ENCODE measurements around the gene ZNF483. TPM values are rescaled to one million over a fixed set of nuclear protein-coding genes. Genes with fewer than 3 reads are reported as not detected.
A peak's percentile ranks its signal among the peaks of the same experiment; 100 is the strongest.
"Not testable (repeated sequence)": the region's sequence is repeated elsewhere in the genome, so short reads cannot be mapped to it uniquely, and the experiment has no call there.

Gene ZNF483
- polyA plus RNA-seq, 12 donors, result 0.58 to 2.9 (median 1.5) TPM; not detected in 2

- DNase-seq, result no peak
These were observed 8.3 kb downstream of the ZNF483 start for GRCh38 chr9:111533099-111533790.

- DNase-seq, result no peak
These were observed 17.7 kb downstream of the ZNF483 start for GRCh38 chr9:111542497-111543254.

GRCh38 chr9:111548623-111549022, 23.6 kb downstream of the ZNF483 start:
- DNase-seq, result no peak

GRCh38 chr9:111555425-111555824, 30.4 kb downstream of the ZNF483 start:
- not testable (repeated sequence) for DNase-seq

- no peak for DNase-seq
These were observed 34.1 kb downstream of the ZNF483 start for GRCh38 chr9:111559000-111559610.

GRCh38 chr9:111561165-111561719, 36.3 kb downstream of the ZNF483 start:
- DNase-seq, result no peak

GRCh38 chr9:111566234-111566633, 41.3 kb downstream of the ZNF483 start:
- DNase-seq, result peak; percentile 41

GRCh38 chr9:111568127-111568526, 43.1 kb downstream of the ZNF483 start:
- not testable (repeated sequence) for DNase-seq

- DNase-seq, result peak; percentile 49
These were observed 48.1 kb downstream of the ZNF483 start for GRCh38 chr9:111572950-111573604.

- DNase-seq, result no peak
These were observed 57.9 kb downstream of the ZNF483 start for GRCh38 chr9:111582888-111583287.

- DNase-seq, result no peak
These were observed 61.4 kb downstream of the ZNF483 start for GRCh38 chr9:111586378-111586777.

GRCh38 chr9:111588846-111589245, 63.9 kb downstream of the ZNF483 start:
- DNase-seq, result no peak

- DNase-seq, result peak; percentile 57
These were observed 73.1 kb downstream of the ZNF483 start for GRCh38 chr9:111597852-111598732.

GRCh38 chr9:111598733-111599091, 73.7 kb downstream of the ZNF483 start:
- peak; percentile 46 for DNase-seq

- DNase-seq, result peak; percentile 79
These were observed 74.3 kb downstream of the ZNF483 start, which contains the start of gene PTGR1 for GRCh38 chr9:111599092-111599954. Gene PTGR1 (minus strand): TSS chr9:111599647. CDS start chr9:111597422, 2,225 bp downstream.

GRCh38 chr9:111599955-111600343, 75.0 kb downstream of the ZNF483 start:
- DNase-seq, result no peak

- no peak for DNase-seq
These were observed 76.4 kb downstream of the ZNF483 start for GRCh38 chr9:111601237-111602018.

GRCh38 chr9:111603041-111603440, 78.1 kb downstream of the ZNF483 start:
- DNase-seq, result no peak

GRCh38 chr9:111604054-111604615, 79.2 kb downstream of the ZNF483 start:
- no peak for DNase-seq

Data from muscle of arm (tissue), 12 donors.